Stimulated activated naive CD8-positive, alpha-beta T cell treated with anti-CD3 and anti-CD28 coated beads, Interleukin-15, Interleukin-2, amounts not matched to agents 100 ng/mL and 50 ng/mL, for 24 hours (primary cell): ENCODE measurements around the gene MPDZ.

ENCODE experiments used
- H3K27ac Mint-ChIP-seq: one replicate; pipeline ENCODE4 v1.8.0; 2021; ENCODE audit warnings: mild to moderate bottlenecking, mixed read lengths
- H3K27me3 Mint-ChIP-seq: one replicate; pipeline ENCODE4 v1.8.0; 2021; ENCODE audit warnings: mixed read lengths
- H3K36me3 Mint-ChIP-seq: one replicate; pipeline ENCODE4 v1.8.0; 2021; ENCODE audit warnings: low read depth, mixed read lengths
- H3K4me1 Mint-ChIP-seq: one replicate; pipeline ENCODE4 v1.8.0; 2021; ENCODE audit warnings: low read depth, mixed read lengths
- H3K4me3 Mint-ChIP-seq: one replicate; pipeline ENCODE4 v1.8.0; 2021; ENCODE audit warnings: mild to moderate bottlenecking, mixed read lengths
- H3K9me3 Mint-ChIP-seq: one replicate; pipeline ENCODE4 v1.8.0; 2021; ENCODE audit warnings: mixed read lengths

MPDZ gene

DNA sequence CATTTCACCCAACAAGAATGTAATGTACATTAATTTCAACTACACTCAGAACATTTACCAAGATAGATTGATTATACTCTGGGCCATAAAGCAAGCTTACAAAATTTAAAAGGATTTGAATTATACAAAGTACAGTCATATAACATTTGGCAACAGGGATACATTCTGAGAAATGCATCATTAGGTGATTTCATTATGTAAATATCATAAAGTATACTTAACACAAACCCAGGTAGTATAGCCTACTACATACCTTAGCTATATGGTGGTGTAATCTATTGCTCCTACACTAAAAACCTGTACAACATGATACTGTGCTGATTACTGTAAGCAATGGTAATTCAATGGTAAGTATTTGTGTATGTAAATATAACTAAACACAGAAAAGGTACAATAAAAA is 202.9 kb downstream of the MPDZ start:
- H3K4me1 Mint-ChIP-seq = no peaks in the 10 kb centered on the region
- no peak overlapping the region for H3K27ac Mint-ChIP-seq
- no peaks in the 10 kb centered on the region for H3K27me3 Mint-ChIP-seq
- no peak overlapping the region for H3K4me3 Mint-ChIP-seq
- no peaks in the 10 kb centered on the region for H3K36me3 Mint-ChIP-seq
- H3K9me3 Mint-ChIP-seq = peaks cover 18% of the 10 kb centered on the region

DNA sequence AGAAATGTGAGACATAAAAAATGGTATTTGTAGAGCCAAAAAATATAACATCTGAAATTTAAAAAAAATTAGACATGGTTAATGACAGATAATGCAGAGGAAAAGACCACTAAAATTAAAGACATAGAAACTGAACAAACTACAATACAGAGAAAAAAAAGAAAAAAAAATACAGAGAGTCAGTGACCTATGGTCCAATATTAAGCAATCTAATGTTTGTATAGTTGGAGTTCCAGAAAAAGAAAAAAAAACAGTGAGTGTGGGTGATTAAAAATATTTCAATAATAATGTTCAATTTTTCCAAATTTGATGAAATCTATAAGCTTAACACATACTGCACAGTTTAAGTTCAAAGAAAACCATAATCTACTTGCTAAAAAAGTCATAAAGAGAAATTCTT is 207.6 kb downstream of the MPDZ start:
- H3K4me3 Mint-ChIP-seq = no peak overlapping the region

DNA sequence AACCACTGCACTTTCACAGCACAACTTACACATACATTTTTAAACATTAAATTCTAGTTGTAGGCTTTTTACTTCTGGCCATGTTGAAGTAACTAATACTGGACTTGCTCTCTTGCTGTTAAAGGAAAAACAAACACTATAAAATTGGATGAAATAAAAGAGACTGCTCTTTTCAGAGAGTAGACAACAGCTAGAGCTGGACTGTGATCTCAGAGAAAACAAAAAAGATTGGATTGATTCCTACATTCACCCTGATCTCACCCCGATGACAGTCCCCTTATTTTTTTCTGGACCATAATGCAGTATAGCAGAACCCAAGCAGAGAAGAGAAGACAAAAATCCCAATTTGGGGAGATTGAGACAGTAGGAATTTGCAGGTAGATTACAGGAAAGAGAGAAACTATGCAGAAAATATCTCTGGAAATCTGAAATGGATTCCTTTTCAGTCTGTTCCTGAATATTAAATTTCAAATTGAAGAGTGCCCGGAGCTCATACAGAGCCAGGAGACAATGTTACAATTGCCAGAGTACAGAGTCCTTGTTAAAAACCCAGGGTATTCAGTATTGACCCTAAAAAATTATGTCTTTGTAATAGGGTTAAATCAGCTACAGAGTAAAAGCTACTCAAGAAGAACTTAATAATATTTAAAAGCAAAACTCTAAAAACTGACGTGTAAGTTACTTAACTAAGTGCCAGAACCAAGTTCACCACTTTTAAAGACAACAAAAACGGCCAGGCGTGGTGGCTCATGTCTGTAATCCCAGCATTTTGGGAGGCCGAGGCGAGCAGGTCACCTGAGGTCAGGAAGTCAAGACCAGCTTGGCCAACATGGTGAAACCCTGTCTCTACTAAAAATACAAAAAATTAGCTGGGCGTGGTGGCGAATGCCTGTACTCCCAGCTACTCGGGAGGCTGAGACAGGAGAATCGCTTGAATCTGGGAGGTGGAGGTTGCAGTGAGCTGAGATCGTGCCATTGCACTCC is 208.6 kb downstream of the MPDZ start:
- Mint-ChIP-seq H3K4me3 (no peak overlapping the region), H3K4me1 (no peaks in the 10 kb centered on the region), H3K36me3 (no peaks in the 10 kb centered on the region), H3K27ac (no peak overlapping the region), H3K27me3 (no peaks in the 10 kb centered on the region), H3K9me3 (peaks cover 25% of the 10 kb centered on the region)

More for the DNA sequence above, 207.6 kb downstream of the MPDZ start:
- Mint-ChIP-seq H3K4me1 (no peaks in the 10 kb centered on the region), H3K27ac (no peak overlapping the region), H3K9me3 (peaks cover 22% of the 10 kb centered on the region), H3K36me3 (no peaks in the 10 kb centered on the region), H3K27me3 (no peaks in the 10 kb centered on the region)

DNA sequence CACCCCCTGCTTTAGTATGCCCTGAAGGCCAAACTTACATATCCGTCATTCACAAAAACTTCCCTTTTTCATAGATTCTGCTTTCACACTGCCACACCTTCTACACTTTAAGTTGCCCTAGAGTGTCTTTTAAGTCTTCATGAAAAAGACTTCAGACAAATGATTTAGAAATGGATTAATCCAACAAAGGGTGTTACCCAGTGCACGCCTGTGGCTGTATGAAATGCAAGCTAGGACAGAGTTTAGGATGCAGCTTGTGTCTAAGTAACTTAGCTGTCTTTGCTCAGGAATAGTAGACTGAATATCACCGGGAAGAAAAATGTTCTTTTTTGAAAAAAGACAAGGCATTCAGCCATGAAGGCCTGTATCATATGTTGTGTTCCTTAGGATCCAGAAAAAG is 210.0 kb downstream of the MPDZ start:
- no peak overlapping the region for H3K27ac Mint-ChIP-seq
- no peak overlapping the region for H3K4me3 Mint-ChIP-seq
- peaks cover 22% of the 10 kb centered on the region for H3K9me3 Mint-ChIP-seq
- H3K27me3 Mint-ChIP-seq = no peaks in the 10 kb centered on the region
- no peaks in the 10 kb centered on the region for H3K4me1 Mint-ChIP-seq
- H3K36me3 Mint-ChIP-seq = no peaks in the 10 kb centered on the region

DNA sequence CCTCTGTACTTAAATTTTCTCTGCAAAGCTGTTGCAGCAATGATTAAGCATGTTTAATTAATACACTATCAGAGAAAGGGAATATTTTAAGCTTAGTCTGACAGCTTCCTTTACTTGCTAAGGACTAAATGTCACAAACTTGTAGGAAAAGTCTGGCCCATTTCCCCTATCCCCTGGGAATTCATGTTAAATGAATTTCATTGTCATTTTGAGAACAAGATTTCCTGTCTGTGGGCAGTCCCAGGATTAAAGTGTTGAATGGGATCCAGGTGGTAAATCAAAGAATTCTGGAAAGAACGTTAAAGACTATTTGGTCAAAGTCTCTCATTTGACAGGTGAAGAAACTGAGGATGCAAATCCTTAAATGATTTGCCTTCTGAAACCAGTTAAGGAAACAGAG is 214.8 kb downstream of the MPDZ start:
- no peaks in the 10 kb centered on the region for H3K36me3 Mint-ChIP-seq
- peaks cover 19% of the 10 kb centered on the region for H3K9me3 Mint-ChIP-seq
- no peak overlapping the region for H3K27ac Mint-ChIP-seq
- H3K4me1 Mint-ChIP-seq = no peaks in the 10 kb centered on the region
- no peak overlapping the region for H3K4me3 Mint-ChIP-seq
- H3K27me3 Mint-ChIP-seq = no peaks in the 10 kb centered on the region

DNA sequence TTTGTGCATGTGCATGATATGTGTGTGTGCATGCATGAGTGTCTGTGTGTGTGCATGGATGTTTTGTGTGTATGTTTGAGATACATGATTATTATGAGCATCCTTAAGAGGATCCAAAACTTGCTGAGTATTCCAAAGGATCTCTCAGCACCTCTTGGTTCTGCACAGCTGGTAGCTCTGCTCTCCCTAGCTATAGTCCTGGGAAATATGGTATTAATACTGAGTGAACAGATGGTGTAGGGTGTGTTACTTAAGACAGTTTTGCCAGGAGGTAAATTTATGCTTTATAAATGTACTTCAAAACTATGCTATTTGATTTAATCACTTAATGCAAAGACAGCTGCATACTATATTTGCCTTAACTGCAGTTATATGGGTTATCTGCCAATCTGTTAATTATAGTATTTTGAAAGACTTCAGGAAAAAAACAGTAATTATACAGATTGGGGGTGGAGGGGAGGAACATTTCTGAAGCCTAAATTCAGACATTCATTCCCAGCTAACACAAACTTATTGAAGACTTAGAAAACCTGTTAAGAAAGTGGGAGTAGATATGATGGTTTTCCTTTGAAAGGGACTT is 215.5 kb downstream of the MPDZ start:
- Mint-ChIP-seq H3K27ac (no peak overlapping the region), H3K4me3 (no peak overlapping the region), H3K36me3 (no peaks in the 10 kb centered on the region), H3K9me3 (peaks cover 19% of the 10 kb centered on the region), H3K27me3 (no peaks in the 10 kb centered on the region), H3K4me1 (no peaks in the 10 kb centered on the region)

DNA sequence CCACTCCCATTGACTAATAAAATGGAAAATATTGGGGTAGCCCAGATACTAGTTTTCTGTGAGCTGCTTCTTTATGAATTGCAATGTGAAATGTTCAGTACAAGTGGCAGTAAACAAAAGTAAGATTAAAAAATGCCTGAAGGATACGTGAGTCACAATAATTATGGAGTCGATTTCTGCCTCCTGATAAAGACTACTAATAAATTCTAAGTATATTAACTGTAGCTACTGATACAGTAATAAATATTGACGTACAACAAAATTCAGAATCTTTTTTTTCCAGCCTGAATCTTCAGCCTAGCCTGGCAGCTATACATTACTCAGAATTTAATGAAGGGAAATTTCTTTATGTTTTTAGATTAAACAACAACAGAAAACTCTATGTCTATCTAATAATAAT is 218.1 kb downstream of the MPDZ start:
- Mint-ChIP-seq H3K4me1 (no peaks in the 10 kb centered on the region), H3K4me3 (no peak overlapping the region), H3K27ac (no peak overlapping the region), H3K9me3 (peaks cover 13% of the 10 kb centered on the region), H3K27me3 (no peaks in the 10 kb centered on the region), H3K36me3 (no peaks in the 10 kb centered on the region)
